NCI-H1436 treated with DMSO at 0.1 percent for 48 hours (cell line): ENCODE results near the gene DUSP12.
A peak's percentile ranks its signal among the peaks of the same experiment; 100 is the strongest.
"Not testable (repeated sequence)": the region's sequence is repeated elsewhere in the genome, so short reads cannot be mapped to it uniquely, and the experiment has no call there.

ENCODE experiments used
- DNase-seq: peaks from one replicate; lab custom pipeline; 2025; lab: John Stamatoyannopoulos, UW

The DUSP12 gene

GRCh38 chr1:161749509-161750407, at the start of gene DUSP12:
Gene DUSP12, plus strand, starts transcription at chr1:161749786. Its CDS starts 16 bp downstream, at chr1:161749802.
- DNase-seq = peak; percentile 82

- DNase-seq = no peak
Measured at GRCh38 chr1:161702250-161702649, 47.3 kb upstream of the DUSP12 start.

- no peak for DNase-seq
Measured at GRCh38 chr1:161705537-161705936, 44.0 kb upstream of the DUSP12 start.

GRCh38 chr1:161706113-161706481, 43.5 kb upstream of the DUSP12 start:
- DNase-seq = no peak

- DNase-seq = no peak
Measured at GRCh38 chr1:161706482-161707347, 42.9 kb upstream of the DUSP12 start, which contains the start of gene FCRLA. Gene FCRLA, plus strand, starts transcription at chr1:161707229. Its CDS starts 36 bp downstream, at chr1:161707265.

GRCh38 chr1:161707503-161707902, 42.1 kb upstream of the DUSP12 start:
- no peak for DNase-seq

GRCh38 chr1:161709373-161709772, 40.2 kb upstream of the DUSP12 start:
- DNase-seq = no peak

GRCh38 chr1:161710560-161710959, 39.0 kb upstream of the DUSP12 start:
- no peak for DNase-seq

- no peak for DNase-seq
Measured at GRCh38 chr1:161718559-161719324, 30.8 kb upstream of the DUSP12 start.

GRCh38 chr1:161719325-161719611, 30.3 kb upstream of the DUSP12 start:
- no peak for DNase-seq

GRCh38 chr1:161720422-161720821, 29.2 kb upstream of the DUSP12 start:
- DNase-seq = no peak

- no peak for DNase-seq
Measured at GRCh38 chr1:161720956-161721737, 28.4 kb upstream of the DUSP12 start, which contains the start of gene FCRLB. Gene FCRLB, plus strand, starts transcription at chr1:161721544. Its CDS starts 1,129 bp downstream, at chr1:161722673.

- DNase-seq = no peak
Measured at GRCh38 chr1:161721738-161722343, 27.7 kb upstream of the DUSP12 start.

GRCh38 chr1:161722406-161722805, 27.2 kb upstream of the DUSP12 start:
- DNase-seq = no peak

GRCh38 chr1:161723459-161724141, 26.0 kb upstream of the DUSP12 start:
- DNase-seq = no peak

- not testable (repeated sequence) for DNase-seq
Measured at GRCh38 chr1:161725258-161725907, 24.2 kb upstream of the DUSP12 start.

- DNase-seq = no peak
Measured at GRCh38 chr1:161725908-161726472, 23.6 kb upstream of the DUSP12 start.

- DNase-seq = no peak
Measured at GRCh38 chr1:161726473-161727255, 22.9 kb upstream of the DUSP12 start.
